Measurements from ENCODE around the gene PLXNB2.

- TF ChIP-seq CTCF (conservative IDR thresholded peaks at IDR 0.05), result no peak; the same call in 1 of the 2 replicates
- no peak for TF ChIP-seq ZFX (IDR thresholded peaks at IDR 0.05)
Observed at GRCh38 chr22:50252082-50253045, 55.1 kb downstream of the PLXNB2 start.
